HL-60 (cell line): Measurements from ENCODE around the gene SERPINB7.

Experiments
- DNase-seq, 2 experiments: peaks; one replicate each; pipeline ENCODE4 v3.0.0-alpha.2; 2010 to 2020; ENCODE audit warnings: low read depth in 1 of 2, low spot score in 1 of 2
- H3K27ac ChIP-seq: fragments of 250-450 bp; sonication (Bioruptor Pico); replicated peaks from 2 replicates; pipeline ENCODE4 v1.5.1; 2020; ENCODE audit warnings: mild to moderate bottlenecking, moderate library complexity
- H3K27me3 ChIP-seq: fragments of 250-450 bp; sonication (Bioruptor Pico); 2 replicates; pipeline ENCODE4 v1.5.1; 2021; ENCODE audit warnings: mild to moderate bottlenecking, moderate library complexity; ENCODE audit not compliant: insufficient read depth, poor library complexity, severe bottlenecking
- H3K4me3 ChIP-seq: replicated peaks from 2 replicates; pipeline ENCODE4 v1.5.1; 2011; ENCODE audit warnings: mild to moderate bottlenecking, control low read depth, low read length; ENCODE audit not compliant: insufficient read depth
- CTCF ChIP-seq: IDR thresholded peaks from one replicate; pipeline ENCODE4 v1.5.1; 2011; ENCODE audit warnings: low read length, control low read depth, inconsistent platforms; ENCODE audit not compliant: insufficient read depth
- GABPA ChIP-seq: IDR thresholded peaks from 2 replicates; pipeline ENCODE4 v1.6.1; 2012; ENCODE audit warnings: low read depth
- POLR2AphosphoS5 ChIP-seq: IDR thresholded peaks from 2 replicates; pipeline ENCODE4 v1.6.1; 2012; ENCODE audit warnings: low read depth
- SPI1 ChIP-seq: IDR thresholded peaks from 2 replicates; pipeline ENCODE4 v1.6.1; 2012; ENCODE audit warnings: low read depth, mild to moderate bottlenecking, borderline replicate concordance
- TF ChIP-seq, protein P1 (sequence below): IDR thresholded peaks from 2 replicates; pipeline ENCODE4 v1.6.1; 2012; ENCODE audit warnings: low read depth; ENCODE audit not compliant: insufficient replicate concordance

Gene SERPINB7

GRCh38 chr18:63789327-63789726 lies 14.1 kb downstream of the SERPINB7 start:
- no peak for TF ChIP-seq SPI1
- no peak for TF ChIP-seq GABPA
- TF ChIP-seq, protein P1, sequence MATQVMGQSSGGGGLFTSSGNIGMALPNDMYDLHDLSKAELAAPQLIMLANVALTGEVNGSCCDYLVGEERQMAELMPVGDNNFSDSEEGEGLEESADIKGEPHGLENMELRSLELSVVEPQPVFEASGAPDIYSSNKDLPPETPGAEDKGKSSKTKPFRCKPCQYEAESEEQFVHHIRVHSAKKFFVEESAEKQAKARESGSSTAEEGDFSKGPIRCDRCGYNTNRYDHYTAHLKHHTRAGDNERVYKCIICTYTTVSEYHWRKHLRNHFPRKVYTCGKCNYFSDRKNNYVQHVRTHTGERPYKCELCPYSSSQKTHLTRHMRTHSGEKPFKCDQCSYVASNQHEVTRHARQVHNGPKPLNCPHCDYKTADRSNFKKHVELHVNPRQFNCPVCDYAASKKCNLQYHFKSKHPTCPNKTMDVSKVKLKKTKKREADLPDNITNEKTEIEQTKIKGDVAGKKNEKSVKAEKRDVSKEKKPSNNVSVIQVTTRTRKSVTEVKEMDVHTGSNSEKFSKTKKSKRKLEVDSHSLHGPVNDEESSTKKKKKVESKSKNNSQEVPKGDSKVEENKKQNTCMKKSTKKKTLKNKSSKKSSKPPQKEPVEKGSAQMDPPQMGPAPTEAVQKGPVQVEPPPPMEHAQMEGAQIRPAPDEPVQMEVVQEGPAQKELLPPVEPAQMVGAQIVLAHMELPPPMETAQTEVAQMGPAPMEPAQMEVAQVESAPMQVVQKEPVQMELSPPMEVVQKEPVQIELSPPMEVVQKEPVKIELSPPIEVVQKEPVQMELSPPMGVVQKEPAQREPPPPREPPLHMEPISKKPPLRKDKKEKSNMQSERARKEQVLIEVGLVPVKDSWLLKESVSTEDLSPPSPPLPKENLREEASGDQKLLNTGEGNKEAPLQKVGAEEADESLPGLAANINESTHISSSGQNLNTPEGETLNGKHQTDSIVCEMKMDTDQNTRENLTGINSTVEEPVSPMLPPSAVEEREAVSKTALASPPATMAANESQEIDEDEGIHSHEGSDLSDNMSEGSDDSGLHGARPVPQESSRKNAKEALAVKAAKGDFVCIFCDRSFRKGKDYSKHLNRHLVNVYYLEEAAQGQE, result no peak
- no peak for TF ChIP-seq POLR2AphosphoS5
- no peak for TF ChIP-seq CTCF
- no peaks in the 10 kb centered on the region for H3K27me3 ChIP-seq
- no peak overlapping the region for H3K27ac ChIP-seq
- H3K4me3 ChIP-seq, result no peak overlapping the region
- no peak for DNase-seq

DNA sequence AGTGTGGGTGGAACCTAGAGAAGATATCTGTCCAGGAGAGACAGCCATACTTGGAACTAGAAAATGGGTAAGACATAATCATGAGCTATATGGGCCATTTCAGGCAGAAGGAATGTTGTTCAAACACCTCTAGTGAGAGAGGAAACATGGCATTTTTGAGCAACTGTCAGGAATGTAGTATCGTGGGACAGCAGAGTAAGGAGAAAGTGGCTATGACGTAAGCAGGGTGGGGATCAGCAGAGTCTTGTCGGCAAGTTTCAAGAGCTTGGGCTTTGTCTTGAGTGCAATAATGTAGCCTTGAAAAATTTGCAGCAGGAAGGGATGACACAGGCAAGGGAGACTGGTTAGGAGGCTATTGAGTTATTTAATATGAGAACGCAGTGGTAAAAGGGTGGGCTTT lies 20.4 kb downstream of the SERPINB7 start:
- no peak for DNase-seq
- Histone ChIP-seq H3K27ac (no peak overlapping the region), H3K27me3 (no peaks in the 10 kb centered on the region), H3K4me3 (no peak overlapping the region)
- TF ChIP-seq POLR2AphosphoS5 (no peak), SPI1 (no peak), GABPA (no peak), CTCF (no peak)
- TF ChIP-seq, protein P1, result no peak

- DNase-seq, result no peak
- Histone ChIP-seq H3K27ac (no peak overlapping the region), H3K4me3 (no peak overlapping the region), H3K27me3 (no peaks in the 10 kb centered on the region)
- TF ChIP-seq SPI1, result no peak
- no peak for TF ChIP-seq POLR2AphosphoS5
- no peak for TF ChIP-seq GABPA
- TF ChIP-seq, protein P1, result no peak
- no peak for TF ChIP-seq CTCF
Measured at GRCh38 chr18:63799189-63799588, 24.0 kb downstream of the SERPINB7 start.
